ENCODE measurements around the gene KCNAB2. TPM values are rescaled to one million over a fixed set of nuclear protein-coding genes. Genes with fewer than 3 reads are reported as not detected.

KCNAB2 gene
- total RNA-seq, 1 experiment from 2014 or later, result 14.4 TPM

DNA sequence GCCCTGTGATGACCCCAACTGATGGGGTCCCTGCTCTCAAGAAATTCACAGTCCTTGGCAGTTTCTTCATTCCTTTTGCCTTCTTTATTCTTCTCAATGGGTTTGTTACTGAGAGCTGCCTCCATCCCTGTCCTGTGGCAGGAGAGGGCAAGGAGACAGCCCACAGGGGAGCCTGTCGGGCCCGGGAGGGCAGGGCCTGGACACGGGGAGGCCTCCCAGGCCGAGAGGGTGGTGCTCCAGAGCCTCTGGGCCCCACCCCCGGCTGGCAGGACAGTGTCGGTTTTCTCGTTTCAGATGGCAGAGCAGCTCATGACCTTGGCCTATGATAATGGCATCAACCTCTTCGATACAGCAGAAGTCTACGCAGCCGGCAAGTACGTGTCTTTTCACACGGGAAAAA lies 36.2 kb downstream of the KCNAB2 start:
- no peak for DNase-seq (ENCODE audit: low spot score)

DNA sequence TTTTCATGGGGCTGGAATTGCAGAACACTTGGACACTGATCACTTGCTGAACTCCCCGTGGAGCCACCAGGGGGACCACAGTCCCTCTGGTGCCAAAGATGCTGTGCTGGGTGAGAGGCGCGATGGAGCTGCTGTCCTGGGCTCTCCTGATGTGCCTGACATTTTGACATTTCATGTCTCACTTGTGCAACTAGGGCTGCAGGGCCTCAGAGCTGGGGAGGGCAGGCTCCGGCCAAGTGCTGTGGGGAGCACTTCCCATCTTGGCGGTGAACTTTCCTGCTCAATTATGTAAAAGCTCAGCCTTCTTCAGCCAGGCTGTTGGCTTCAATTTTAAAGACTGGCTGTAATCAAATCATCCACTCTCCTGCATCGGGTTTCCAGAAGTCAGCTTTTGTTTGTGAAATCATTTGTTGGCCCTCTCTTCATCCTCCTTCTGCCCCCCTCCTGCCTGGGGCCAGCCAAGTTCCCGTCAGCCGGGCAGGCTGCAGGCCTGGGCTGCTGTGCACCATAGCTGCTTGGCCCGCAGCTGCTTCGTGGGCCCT lies 36.8 kb downstream of the KCNAB2 start:
- DNase-seq (ENCODE audit: low spot score), result no peak

DNA sequence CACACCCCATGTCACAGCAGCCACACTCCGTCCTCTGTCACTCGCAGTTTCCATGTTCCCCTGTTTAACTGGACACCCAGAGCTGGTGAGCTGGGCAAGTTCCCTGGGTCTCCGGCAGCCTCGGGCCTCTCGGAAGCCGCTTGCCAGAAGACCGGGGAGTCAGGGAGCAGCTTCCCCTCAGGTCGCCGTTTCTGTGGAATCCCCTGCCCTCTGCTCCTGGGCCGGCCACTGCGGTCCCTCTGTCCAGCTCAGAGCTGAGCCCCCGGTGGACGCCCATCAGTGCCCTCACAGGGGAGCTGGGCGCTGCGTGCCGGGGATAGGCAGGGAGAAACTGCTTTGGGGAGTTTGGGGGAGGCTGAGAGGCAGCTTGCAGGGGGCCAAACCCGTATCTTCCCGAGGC lies 37.7 kb downstream of the KCNAB2 start:
- DNase-seq (ENCODE audit: low spot score), result no peak

DNA sequence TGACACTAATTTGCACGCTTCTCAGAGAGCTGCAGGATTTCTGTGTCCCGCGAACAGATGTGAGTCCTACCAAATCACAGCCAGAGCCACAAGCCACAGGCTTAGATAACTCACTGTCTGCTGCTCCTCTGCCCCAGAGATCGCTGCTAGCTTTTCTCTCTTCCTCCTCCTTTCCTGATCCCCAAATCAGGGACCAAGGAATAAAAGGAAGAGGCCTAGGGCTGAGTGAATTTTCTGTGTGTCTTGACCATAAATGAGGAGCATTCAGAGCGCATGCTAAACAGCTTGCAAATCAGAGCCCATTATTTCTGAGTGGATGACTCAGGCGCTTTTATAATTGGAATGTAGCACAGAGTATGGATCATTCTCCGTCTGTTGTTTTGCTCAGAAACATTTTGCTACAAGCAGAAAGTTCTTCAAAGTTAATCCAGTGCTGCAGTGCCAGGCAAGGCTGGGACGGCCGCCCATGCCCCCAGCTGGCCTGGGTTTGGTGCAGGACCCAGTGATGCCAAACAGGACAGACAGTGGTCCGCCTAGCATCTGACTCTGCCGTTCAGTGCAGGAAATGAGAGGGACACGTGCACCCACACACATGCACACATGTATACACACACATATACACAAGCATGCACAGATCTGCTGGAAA lies 38.2 kb downstream of the KCNAB2 start:
- DNase-seq (ENCODE audit: low spot score), result no peak

DNA sequence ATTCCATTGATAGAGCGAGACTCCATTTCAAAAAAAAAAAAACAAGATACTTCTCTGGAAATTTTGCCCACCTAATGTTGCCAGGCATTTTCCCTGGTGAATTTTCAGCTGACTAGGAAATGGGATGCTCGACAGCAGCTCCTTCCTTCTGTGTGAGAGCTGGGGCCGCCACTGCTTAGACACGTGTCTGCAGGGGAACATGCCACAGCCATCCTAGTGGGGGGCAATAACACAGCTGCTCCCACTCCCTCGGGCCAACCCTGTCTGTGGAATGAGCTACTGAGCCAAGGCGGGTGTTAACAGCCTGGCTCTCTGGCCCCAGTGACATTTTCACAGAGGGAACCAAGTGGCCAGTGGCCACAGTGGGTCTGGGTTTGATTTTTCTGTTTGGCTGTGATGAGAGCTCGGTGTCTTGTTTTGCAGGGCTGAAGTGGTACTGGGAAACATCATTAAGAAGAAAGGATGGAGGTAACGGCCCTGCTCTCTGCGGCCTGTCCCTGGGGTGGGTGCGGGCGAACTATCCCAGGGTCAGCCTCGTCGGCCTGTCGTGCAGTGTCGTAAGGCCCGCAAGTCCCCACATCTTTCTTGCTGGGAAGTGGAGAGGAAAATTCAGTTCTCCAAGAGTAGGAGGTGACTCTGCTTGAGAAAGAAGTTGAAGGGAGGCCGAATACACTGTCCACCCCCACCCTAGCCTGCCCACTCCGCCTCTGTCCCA lies 39.2 kb downstream of the KCNAB2 start:
- DNase-seq (ENCODE audit: low spot score), result no peak

DNA sequence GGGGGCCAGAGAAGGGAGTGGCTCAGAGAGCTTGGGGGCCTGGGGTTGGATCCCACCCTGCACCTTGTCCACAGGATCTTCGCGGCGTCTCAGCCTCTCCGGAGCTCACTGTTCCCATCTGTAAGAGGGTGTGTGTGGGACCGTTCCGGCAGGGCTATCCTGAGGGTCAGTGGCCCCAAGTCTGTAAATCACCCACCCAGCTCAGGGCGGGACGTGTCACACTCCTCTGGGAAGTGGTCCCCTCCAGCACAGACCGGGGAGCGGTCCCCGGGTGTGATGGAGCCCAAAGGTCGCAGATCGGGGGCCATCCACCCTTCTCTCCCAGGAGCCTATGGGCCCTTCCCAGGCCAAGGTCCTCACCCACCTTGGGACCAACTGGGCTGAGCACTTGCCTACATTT lies 40.0 kb downstream of the KCNAB2 start:
- no peak for DNase-seq (ENCODE audit: low spot score)

DNA sequence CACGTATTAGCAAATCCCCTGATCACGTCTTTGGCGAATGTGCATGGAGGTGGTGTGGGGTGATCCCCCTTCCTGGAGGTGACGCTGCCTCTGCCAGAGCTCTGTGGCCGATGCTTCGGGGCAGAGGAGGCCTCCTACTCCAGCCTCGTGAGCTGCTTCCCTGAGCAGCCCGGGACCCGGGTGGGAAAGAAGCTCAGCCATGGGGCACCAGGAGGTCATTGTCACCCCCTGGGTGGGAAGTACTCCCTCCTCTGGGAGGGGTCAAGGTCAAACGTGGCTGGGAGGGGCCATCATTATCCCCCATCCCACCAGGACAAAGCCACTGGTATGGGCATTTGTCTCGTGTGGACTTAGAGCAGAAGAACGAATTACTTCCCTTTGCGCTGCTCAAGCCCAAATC lies 40.7 kb downstream of the KCNAB2 start:
- no peak for DNase-seq (ENCODE audit: low spot score)

DNA sequence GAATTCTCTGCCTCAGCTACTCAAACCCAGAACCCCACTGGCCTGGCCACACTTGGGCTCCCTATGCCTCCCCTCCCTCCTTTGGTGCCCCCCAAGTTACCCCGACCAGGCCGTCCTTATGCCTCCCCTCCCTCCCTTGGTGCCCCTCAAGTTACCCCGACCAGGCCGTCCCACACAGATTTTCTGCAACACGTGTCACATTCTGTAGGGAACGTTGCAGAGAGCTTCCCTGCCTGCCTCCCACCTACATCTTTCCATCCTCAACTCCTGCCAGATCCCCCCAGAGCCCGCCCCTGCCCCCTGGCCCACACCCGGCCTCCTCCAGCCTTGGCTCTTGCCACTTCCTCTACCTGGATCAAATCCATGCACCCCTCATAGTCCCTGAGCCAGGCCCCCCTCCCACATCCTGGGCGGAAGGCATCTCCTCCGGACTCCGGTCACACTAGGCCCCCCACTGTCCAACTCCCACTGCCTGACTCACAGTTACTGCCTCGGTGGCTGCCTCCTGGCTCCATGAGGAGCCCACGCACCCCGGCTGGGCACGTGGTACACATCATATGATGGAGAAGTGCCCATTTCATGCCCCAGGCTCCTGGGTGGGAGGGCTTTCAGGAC lies 41.2 kb downstream of the KCNAB2 start:
- no peak for DNase-seq (ENCODE audit: low spot score)

DNA sequence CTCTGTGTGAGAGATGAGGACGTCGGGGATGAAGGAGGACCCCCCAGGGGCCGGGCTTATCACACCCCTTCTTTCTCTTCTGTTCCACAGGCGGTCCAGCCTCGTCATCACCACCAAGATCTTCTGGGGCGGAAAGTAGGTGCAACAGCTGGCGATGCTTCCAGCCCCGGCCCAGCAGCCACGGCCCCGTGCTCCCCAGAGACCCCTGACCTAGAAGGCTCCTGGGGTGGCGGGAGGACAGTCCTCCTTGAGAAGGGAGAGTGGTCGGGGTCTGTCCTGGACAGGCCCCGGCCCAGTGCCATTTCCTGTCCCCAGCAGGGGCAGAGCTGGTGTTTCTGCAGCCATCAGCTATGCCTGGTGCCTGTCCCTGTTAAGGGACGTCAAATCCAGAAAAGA lies 41.7 kb downstream of the KCNAB2 start:
- no peak for DNase-seq (ENCODE audit: low spot score)

DNA sequence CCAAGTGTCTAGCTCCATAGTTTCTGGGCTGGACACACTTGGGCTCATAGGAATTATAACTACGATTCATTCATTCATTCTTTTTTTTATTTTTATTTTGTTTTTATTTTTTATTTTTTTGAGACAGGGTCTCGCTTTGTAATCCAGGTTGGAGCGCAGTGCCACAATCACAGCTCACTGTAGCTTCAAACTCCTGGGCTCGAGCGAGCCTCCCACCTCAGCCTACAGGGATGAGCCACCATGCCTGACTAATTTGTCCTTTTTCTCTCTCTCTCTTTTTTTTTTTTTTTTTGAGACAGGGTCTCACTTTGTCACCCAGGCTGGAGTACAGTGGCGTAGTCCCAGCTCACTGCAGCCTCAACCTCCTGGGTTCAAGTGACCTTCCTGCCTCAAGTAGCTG lies 42.3 kb downstream of the KCNAB2 start:
- DNase-seq (ENCODE audit: low spot score), result no peak

DNA sequence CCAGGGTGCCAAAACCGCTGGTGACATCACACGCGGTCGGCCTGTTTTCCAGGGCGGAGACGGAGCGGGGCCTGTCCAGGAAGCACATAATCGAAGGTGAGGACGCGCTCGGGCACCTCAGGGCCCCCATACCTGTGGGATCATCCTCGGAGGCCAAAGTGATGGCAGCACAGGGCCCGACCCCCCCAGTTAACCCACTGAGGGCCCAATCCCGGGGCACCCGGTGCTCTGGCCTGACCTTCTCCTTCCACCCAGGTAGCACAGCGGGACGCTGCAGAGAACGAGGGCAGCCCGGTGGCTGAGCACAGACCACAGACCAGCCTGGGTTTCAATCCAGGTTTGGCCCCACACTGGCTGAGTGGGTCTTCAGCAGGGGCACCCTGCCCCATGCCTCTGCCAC lies 43.3 kb downstream of the KCNAB2 start:
- no peak for DNase-seq (ENCODE audit: low spot score)

DNA sequence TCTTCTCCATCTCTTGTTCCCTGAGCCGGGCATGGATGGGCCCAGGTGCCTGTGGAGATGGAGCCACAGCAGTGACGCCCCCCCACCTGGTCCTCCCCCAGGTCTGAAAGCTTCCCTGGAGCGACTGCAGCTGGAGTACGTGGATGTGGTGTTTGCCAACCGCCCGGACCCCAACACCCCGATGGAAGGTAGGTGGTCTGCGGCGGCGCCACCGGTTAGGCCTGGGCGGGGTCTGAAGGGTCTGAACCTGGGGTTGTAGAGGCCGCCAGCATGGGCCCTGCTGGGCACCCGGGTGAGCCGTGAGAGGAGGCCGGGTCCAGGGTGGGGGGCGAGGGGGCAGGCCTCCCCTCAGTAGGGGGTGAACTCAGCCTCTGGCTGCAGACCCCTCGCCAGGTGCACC lies 44.6 kb downstream of the KCNAB2 start:
- no peak for DNase-seq (ENCODE audit: low spot score)

DNA sequence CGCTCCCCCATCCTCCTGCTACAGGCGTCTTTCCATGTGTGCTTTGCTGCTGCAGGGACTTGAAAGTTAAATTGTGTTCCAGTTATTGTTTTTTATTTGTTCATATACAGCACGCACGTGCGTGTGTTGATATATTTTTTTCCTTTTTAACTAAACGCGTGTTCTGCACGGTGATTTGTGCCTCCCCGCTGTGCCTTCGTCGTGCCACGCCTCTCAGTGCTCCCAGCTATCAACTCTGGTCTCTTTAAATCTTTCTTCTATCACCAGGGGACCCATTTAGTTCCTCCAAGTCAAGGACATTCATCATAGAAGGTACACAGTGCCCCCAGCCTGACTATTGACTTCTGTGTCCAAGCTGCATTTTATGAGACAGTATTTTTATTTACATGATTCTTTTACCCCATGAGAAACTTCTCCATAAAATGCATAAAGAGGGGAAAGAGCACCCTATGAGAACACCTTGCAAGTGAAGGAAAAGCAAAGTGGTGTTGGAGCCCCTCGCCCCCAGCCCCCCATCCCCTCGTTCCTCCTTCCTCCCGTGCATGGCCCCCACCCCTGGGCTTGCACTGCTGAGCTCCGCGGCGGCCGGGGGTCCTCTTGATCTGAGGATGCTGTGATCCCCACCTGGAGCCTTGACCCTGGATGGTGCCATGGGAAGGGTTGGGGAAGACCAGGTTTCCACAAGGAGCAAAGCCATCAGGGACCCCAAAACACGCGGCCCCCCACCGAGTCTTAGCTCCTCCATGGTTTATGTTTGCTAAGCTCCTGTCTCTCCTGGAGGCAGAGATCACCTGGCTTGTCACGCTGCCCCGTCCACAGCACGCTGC lies 45.5 kb downstream of the KCNAB2 start:
- DNase-seq (ENCODE audit: low spot score), result no peak

DNA sequence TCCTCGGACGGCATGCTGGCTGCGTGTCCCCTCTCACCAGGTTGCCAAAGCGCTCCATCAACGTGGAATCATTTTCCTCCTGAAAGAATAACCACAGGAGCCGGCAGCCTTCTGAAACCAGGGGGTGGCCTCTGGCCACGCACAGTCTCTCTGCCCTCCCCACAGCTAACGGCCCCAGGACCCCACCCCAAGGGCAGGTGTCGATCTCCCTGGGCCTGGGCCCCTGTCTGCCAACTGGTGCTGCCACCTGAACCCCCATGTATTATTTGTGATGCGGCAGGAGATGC lies 46.1 kb downstream of the KCNAB2 start:
- no peak for DNase-seq (ENCODE audit: low spot score)

DNA sequence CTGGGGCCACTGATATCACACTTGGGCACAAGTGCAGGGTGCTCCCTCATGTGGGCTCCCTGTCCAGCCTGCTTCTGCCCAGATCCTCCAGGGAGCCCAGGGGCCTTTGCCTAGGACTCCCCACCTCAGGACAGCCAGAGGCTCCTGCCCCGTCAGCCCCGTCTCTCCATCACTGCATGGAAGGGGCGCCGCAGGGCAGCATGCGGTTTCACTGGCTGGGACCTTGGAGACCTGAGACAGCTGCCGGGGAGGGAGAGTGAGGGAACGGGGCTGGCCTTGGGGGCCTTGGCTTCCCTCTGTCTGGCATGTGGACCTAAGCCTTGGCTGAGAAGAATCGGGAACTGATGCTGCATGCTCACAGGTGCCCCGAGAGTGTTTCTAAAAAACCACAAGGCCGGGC lies 46.5 kb downstream of the KCNAB2 start:
- DNase-seq (ENCODE audit: low spot score), result no peak

DNA sequence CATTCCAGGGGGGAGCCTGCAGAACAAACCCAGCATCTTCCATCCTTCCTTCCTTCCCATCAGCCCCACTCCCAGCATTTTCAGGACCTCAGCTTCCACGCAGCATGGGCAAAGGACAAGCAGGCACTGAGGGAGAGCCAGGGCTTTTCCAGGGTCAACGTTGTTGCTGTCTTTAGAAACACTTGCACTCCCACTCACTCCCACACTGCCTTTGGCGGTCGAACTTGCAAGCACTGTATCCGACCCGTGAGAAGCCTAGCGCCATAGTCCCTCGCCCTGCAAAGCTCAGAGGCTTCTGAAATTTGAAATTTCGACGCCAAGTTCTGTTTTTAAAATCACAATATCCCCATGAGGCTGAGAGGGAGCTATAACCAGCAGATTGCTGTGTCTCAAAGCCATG lies 47.4 kb downstream of the KCNAB2 start:
- DNase-seq (ENCODE audit: low spot score), result no peak

DNA sequence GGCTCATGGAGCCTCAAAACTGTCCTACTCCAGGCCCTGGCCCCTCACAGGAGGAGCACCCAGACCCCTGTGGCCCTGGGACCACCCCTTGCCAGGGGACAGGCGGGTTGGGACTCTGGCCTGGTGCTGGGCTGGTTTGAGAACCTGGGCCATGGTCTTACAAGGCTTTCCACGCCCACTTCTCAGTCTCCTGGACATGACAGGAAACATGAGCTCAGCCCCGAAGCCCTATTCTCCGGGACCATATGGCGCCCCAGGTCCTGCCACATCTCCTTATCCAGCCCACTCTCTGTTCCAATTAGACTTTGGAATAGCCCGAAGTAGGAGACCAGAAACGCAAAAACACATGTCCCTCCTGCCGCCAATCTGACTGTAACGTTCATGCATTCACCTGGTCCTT lies 47.9 kb downstream of the KCNAB2 start:
- no peak for DNase-seq (ENCODE audit: low spot score)

DNA sequence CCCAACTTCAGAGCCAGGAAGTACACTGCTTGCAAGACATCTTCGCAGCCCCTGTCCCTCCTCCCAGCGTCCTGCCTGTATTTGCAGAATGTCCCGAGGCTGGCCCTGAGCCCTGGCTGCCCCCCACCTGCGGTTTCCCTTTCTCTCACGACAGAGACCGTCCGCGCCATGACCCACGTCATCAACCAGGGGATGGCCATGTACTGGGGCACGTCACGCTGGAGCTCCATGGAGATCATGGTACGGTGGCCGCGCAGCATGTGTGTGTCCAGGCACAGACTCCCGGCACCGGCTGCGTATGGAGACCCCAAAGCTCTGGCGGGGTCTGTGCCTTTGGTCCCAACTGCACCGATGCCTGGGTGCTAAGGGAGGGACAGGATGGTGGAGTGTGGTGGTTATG lies 48.6 kb downstream of the KCNAB2 start:
- no peak for DNase-seq (ENCODE audit: low spot score)

DNA sequence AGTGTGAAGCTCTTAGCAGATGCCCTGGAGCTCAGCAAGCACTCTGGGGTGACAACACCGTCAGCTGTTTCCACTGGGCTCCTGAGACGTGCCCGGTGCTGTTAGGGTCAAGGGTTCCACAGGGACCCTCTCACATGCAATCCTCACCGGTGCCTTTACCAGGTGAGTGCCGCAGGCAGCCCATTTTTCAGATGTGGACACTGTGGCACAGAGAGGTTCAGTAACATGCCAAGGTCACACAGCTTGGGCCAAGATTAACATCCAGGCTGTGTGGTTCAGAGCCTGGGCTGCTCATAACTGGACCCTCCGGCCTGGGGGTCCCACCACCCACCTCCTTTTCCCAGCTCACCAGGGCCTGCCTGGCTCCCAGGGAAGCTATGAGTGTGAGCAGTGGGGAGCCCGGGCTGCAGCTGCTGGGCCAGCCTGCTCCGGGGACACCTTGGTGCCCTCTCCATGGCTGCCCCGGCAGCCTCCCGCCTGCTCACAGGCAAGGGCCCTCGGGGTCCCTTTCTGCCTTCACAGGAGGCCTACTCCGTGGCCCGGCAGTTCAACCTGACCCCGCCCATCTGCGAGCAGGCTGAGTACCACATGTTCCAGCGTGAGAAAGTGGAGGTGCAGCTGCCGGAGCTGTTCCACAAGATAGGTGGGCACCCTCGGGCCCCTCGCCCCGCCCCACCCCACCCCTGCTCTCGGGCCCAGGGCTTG lies 49.3 kb downstream of the KCNAB2 start:
- no peak for DNase-seq (ENCODE audit: low spot score)

DNA sequence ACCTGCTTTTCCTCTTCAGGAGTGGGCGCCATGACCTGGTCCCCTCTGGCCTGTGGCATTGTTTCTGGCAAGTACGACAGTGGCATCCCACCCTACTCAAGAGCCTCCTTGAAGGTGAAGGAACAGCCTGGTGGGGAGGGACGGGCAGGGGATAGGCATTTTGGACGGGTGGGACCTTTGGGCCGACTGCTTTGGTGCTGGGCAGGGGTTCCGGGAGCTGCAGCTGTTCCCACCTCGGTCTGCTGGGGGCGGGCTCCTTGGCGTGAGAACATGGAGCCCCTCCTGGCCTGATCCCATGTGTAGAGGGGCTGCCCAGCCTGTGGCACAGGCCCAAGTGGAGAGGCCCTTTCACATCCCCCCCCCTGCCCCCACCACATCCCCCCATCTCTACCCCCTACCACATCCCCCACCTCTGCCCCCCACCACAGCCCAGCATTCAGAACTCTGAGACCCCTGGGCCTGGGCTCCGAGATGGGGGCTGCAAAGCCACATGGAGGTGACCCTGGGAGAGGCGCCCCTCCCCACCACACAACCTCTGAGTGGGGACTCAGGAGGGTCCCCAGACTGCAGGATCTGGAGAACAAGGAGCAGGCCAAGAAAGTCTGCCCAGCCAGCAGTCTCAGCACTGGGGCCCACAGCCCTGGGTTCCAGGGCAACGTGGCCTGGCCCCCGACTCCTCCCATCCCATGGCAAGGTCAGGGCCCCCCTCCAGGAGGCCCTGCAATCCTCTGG lies 50.0 kb downstream of the KCNAB2 start:
- no peak for DNase-seq (ENCODE audit: low spot score)

Measured in A172 (cell line).